Peyer's patch (tissue), 4 donors: Measurements from ENCODE around the gene RAB3A. TPM values are rescaled to one million over a fixed set of nuclear protein-coding genes. Genes with fewer than 3 reads are reported as not detected.

Experiments
- DNase-seq, 3 donors: peaks; one replicate each; pipeline ENCODE4 v3.0.0-alpha.2; 2017 to 2019
- H3K27ac ChIP-seq, 4 donors: fragments of 200-600 bp; sonication (generic); one replicate each; pipeline ENCODE4 v1.5.1; 2016 to 2019
- H3K27me3 ChIP-seq, 2 donors: fragments of 200-600 bp; sonication (generic); one replicate each; pipeline ENCODE4 v1.5.1; 2019
- H3K36me3 ChIP-seq, 3 donors: fragments of 200-600 bp; sonication (generic); one replicate each; pipeline ENCODE4 v1.5.1; 2016 to 2019
- H3K4me1 ChIP-seq, 4 donors: fragments of 200-600 bp; sonication (generic); one replicate each; pipeline ENCODE4 v1.5.1; 2016 to 2019
- H3K4me3 ChIP-seq, 4 donors: fragments of 200-600 bp; sonication (generic); 1 replicate in 3 of 4; 2 replicates in 1 of 4; pipeline ENCODE4 v1.5.1; 2016 to 2019; ENCODE audit warnings: mild to moderate bottlenecking in 1 of 4
- H3K9me3 ChIP-seq, 4 donors: fragments of 200-600 bp; sonication (generic); one replicate each; pipeline ENCODE4 v1.5.1; 2016 to 2019; ENCODE audit warnings: mild to moderate bottlenecking in 1 of 4
- POLR2A ChIP-seq, 2 donors: fragments of 450-650 bp; IDR thresholded peaks; one replicate each; pipeline ENCODE4 v1.5.1; 2017; ENCODE audit warnings: antibody characterized with exemption in 2 of 2, mild to moderate bottlenecking in 2 of 2, moderate library complexity in 2 of 2
- total RNA-seq, 4 donors: library from RNA; depleted of rRNA; stranded (reverse); fragments of >200 nt; gene quantifications; one replicate each; pipeline ENCODE4 v1.1.0, GENCODE V29; 2016
- TF ChIP-seq, protein P1 (sequence below), 6 experiments: fragments of 450-650 bp in 4 of 6; fragments of 200-600 bp in 2 of 6; sonication (generic) in 1 of 6; IDR thresholded peaks; one replicate each; pipeline ENCODE4 v1.5.1; 2017 to 2019; ENCODE audit warnings: antibody characterized with exemption in 6 of 6, mild to moderate bottlenecking in 3 of 6, moderate library complexity in 1 of 6

RAB3A gene
- total RNA-seq, 4 donors from 2014 or later: 6.1 to 9.5 (median 8.3) TPM; not detected in 1

DNA sequence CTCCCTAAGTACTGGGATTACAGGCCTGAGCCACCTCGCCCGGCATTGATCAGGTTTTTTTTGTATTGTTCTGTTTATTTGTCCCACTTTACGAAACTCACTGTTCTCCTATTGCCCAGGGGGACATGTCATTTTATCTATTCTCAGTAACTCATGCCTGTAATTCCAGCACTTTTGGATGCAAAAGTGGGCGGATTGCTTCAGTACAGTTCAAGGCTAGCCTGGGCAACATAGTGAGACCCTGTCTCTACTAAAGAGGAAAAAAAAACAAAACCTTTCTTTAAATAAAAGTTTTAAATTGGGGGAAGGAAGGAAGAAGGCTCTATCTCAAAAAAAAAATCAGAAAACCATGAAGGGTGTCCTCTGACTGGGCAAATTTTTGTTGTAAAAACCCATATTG, 13.6 kb downstream of the RAB3A start:
- H3K36me3 ChIP-seq: no peaks in the 10 kb centered on the region
- peaks cover 0 to 4% (median 0%) of the 10 kb centered on the region in 4 donors for H3K9me3 ChIP-seq
- no peak for DNase-seq
- peaks cover 0 to 16% (median 12%) of the 10 kb centered on the region in 4 donors for H3K4me1 ChIP-seq
- H3K27me3 ChIP-seq: no peaks in the 10 kb centered on the region
- no peak overlapping the region for H3K4me3 ChIP-seq
- no peak for TF ChIP-seq POLR2A (IDR thresholded peaks at IDR 0.05)
- TF ChIP-seq, protein P1, sequence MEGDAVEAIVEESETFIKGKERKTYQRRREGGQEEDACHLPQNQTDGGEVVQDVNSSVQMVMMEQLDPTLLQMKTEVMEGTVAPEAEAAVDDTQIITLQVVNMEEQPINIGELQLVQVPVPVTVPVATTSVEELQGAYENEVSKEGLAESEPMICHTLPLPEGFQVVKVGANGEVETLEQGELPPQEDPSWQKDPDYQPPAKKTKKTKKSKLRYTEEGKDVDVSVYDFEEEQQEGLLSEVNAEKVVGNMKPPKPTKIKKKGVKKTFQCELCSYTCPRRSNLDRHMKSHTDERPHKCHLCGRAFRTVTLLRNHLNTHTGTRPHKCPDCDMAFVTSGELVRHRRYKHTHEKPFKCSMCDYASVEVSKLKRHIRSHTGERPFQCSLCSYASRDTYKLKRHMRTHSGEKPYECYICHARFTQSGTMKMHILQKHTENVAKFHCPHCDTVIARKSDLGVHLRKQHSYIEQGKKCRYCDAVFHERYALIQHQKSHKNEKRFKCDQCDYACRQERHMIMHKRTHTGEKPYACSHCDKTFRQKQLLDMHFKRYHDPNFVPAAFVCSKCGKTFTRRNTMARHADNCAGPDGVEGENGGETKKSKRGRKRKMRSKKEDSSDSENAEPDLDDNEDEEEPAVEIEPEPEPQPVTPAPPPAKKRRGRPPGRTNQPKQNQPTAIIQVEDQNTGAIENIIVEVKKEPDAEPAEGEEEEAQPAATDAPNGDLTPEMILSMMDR (IDR thresholded peaks at IDR 0.05): no peak
- H3K27ac ChIP-seq: no peak overlapping the region

DNA sequence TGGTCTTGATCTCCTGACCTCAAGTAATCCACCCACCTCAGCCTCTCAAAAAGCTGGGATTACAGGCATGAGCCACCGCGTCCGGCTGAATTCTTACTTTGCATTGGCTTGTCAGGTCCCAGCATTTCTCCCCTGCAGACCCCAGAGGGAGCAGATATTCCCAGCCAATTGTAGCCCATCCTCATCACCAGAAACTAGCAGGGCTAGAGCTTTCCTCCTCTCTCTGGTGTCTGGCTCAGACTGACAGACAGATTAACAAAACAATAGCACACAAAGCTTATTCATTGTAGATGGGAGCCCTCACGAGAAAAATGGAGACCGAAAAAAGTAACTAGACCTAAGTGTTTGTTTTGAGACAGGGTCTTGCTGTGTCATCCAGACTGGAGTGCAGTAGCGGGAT, 18.3 kb downstream of the RAB3A start:
- no peak for DNase-seq
- Histone ChIP-seq H3K27me3 (no peaks in the 10 kb centered on the region), H3K9me3 (no peaks in the 10 kb centered on the region), H3K27ac (no peak overlapping the region), H3K4me3 (no peak overlapping the region), H3K4me1 (peaks cover 0 to 5% (median 0%) of the 10 kb centered on the region in 4 donors), H3K36me3 (no peaks in the 10 kb centered on the region)
- TF ChIP-seq POLR2A (IDR thresholded peaks at IDR 0.05): no peak
- TF ChIP-seq, protein P1 (IDR thresholded peaks at IDR 0.05): no peak

DNA sequence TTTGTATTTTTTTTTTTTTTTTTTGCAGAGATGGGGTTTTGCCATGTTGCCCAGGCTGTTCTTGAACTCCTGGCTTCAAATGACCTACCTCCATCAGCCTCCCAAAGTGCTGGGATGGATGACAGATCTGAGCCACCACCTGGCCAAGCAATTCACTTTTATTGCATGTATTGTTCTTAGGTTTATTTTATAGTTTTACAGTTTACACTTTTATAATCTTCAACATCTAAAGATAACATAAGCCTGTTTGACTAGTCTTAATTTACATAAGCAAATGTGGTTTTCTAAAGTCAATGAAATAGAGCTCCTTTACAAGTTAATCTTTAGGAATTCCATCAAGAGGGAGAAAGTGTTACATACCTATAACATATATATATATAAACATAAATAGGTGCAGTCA, 20.3 kb downstream of the RAB3A start:
- peaks cover 0 to 5% (median 0%) of the 10 kb centered on the region in 4 donors for H3K4me1 ChIP-seq
- H3K27me3 ChIP-seq: no peaks in the 10 kb centered on the region
- no peaks in the 10 kb centered on the region for H3K9me3 ChIP-seq
- no peak overlapping the region for H3K27ac ChIP-seq
- H3K36me3 ChIP-seq: no peaks in the 10 kb centered on the region
- TF ChIP-seq, protein P1 (IDR thresholded peaks at IDR 0.05): no peak
- no peak for DNase-seq
- no peak overlapping the region for H3K4me3 ChIP-seq

DNA sequence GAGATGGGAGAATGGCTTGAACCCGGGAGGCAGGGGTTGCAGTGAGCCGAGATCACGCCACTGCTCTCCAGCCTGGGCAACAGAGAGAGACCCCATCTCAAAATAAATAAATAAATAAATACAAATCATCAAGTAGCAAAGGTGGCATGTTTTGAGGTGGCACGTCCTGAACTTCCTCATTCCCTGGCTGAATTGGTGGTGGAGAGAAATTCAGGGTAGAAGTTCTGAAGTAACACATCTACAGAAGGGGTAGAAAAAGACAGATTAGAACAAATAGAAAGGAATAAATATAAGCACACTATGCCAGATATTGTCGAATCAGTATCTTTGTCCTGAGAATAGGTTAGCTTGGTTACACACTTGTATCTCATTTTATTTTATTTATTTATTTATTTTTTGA, 23.9 kb downstream of the RAB3A start:
- no peak overlapping the region for H3K4me3 ChIP-seq
- no peak for TF ChIP-seq POLR2A (IDR thresholded peaks at IDR 0.05)
- TF ChIP-seq, protein P1 (IDR thresholded peaks at IDR 0.05): no peak
- H3K9me3 ChIP-seq: no peaks in the 10 kb centered on the region
- no peak for DNase-seq
- peak overlapping the region in 1 of 4 donors; percentile 68 for H3K27ac ChIP-seq
- peaks cover 0 to 14% (median 6%) of the 10 kb centered on the region in 4 donors for H3K4me1 ChIP-seq
- no peaks in the 10 kb centered on the region for H3K27me3 ChIP-seq
- peaks cover 0 to 18% (median 0%) of the 10 kb centered on the region in 3 donors for H3K36me3 ChIP-seq

DNA sequence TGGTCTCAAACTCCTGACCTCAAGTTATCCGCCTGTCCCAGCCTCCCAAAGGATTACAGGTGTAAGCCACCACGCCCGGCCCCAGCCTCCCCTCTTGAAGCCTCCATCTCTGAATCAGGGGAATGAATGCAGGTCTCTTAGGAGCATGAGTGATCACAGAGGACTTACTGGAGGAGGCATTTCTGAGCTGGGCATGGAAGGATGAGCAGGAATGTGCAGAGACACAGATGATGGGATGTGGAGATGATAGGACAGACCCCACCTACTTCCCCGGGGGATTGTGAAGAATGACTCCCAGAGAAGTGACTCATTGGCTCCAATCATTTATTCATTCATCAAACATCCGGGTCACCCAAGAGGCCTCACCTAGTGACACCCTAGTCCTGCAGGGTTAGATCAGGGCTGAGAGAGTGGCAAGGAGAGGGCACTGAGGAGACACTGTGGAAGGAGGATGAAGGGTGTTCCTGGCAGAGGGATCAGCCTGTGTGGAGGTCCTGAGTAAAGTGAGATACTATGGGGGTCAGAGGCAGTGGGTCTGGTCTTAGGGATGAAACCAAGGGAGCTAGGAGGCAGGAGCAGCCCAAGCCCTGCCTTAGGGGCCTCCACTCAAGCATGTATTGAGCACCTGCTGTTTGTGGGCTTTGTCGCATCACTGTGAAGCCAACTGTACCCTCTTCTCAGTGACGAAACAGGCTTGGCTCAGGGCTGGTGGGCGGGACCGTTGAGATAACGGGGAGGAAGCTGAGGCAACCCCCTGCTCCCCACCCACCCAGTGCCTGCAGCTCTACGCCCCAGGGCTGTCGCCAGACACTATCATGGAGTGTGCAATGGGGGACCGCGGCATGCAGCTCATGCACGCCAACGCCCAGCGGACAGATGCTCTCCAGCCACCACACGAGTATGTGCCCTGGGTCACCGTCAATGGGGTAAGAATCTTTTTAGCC, 27.2 kb downstream of the RAB3A start:
- H3K27ac ChIP-seq: peak overlapping the region in 1 of 4 donors; percentile 91
- H3K4me1 ChIP-seq: peaks cover 0 to 17% (median 15%) of the 10 kb centered on the region in 4 donors
- no peaks in the 10 kb centered on the region for H3K27me3 ChIP-seq
- H3K36me3 ChIP-seq: peaks cover 0 to 18% (median 0%) of the 10 kb centered on the region in 3 donors
- TF ChIP-seq, protein P1 (IDR thresholded peaks at IDR 0.05): no peak
- no peak for TF ChIP-seq POLR2A (IDR thresholded peaks at IDR 0.05)
- DNase-seq: no peak
- no peaks in the 10 kb centered on the region for H3K9me3 ChIP-seq
- no peak overlapping the region for H3K4me3 ChIP-seq
